HG03103 (cell line): ENCODE results near the gene CPA4.
"Not testable (repeated sequence)": the region's sequence is repeated elsewhere in the genome, so short reads cannot be mapped to it uniquely, and the experiment has no call there.

Experiments used
- ATAC-seq: cut with Tn5 transposase; IDR thresholded peaks from one replicate; pipeline ENCODE4 v1.9.1; 2021; ENCODE audit warnings: low read depth; ENCODE audit not compliant: unreplicated experiment

The CPA4 gene, protein sequence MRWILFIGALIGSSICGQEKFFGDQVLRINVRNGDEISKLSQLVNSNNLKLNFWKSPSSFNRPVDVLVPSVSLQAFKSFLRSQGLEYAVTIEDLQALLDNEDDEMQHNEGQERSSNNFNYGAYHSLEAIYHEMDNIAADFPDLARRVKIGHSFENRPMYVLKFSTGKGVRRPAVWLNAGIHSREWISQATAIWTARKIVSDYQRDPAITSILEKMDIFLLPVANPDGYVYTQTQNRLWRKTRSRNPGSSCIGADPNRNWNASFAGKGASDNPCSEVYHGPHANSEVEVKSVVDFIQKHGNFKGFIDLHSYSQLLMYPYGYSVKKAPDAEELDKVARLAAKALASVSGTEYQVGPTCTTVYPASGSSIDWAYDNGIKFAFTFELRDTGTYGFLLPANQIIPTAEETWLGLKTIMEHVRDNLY

DNA sequence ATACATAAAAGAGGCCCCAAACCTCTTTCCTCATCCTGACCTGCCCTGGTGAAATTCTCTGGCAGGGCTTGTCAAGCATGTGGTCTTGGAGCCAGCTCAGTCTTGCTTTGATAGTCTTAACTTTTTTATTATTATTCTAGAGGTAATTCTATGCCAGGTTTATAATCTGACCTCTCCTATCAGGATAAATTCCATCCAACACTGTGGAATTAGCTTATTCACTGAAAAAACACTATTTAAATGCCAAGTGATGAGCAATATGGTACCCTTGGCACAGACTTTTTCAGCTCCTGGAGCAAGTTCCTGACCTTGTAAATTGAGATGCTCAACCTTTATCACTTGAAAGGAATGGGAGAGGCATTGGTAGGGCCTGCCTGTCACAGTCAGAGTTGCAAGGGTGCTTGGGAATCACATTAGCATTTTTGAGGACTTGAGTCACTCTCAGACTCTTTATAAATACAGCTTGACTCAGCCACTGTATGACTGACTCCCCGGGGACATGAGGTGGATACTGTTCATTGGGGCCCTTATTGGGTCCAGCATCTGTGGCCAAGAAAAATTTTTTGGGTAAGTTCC lies at the start of gene CPA4:
Gene CPA4 (plus strand): TSS at position 480 of the 576 bp plus-strand sequence. CDS start 20 bp downstream, at position 500.
- ATAC-seq = no peak

DNA sequence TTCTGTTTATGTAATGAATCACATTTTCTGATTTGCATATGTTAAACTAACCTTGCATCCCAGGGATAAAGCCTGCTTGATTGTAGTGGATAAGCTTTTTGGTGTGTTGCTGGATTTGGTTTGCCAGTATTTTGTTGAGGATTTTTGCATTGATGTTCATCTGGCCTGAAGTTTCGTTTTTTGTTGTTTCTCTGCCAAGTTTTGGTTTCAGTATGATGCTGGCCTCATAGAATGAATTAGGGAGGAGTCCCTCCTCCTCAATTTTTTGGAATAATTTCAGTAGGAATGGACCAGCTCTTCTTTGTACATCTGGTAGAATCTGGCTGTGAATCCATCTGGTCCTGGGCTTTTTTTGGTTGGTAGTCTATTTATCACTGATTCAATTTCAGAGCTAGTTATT lies 49.5 kb upstream of the CPA4 start:
- not testable (repeated sequence) for ATAC-seq

DNA sequence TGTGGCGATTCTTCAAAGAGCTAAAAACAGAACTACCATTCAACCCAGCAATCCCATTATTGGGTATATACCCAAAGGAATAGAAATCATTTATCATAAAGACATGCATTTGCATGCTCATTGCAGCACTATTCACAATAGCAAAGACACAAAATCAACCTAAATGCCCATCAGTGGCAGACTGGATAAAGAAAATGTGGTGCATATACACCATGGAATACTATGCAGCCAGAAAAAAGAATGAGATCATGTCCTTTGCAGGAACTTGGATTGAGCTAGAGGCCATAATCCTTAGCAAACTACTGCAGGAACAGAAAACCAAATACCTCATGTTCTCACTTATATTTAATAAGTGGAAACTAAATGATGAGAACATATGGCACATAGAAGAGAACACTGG lies 46.5 kb upstream of the CPA4 start:
- ATAC-seq = not testable (repeated sequence)

DNA sequence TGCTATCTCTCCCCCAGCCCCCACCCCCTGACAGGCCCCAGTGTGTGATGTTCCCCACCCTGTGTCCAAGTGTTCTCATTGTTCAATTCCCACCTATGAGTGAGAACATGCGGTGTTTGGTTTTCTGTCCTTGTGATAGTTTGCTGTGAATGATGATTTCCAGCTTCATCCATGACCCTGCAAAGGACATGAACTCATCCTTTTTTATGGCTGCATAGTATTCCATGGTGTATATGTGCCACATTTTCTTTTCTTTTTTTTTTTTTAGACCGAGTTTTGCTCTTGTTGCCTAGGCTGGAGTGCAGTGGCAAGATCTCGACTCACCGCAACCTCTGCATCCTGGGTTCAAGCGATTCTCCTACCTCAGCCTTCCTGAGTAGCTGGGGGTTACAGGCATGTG lies 44.1 kb upstream of the CPA4 start:
- ATAC-seq = not testable (repeated sequence)

DNA sequence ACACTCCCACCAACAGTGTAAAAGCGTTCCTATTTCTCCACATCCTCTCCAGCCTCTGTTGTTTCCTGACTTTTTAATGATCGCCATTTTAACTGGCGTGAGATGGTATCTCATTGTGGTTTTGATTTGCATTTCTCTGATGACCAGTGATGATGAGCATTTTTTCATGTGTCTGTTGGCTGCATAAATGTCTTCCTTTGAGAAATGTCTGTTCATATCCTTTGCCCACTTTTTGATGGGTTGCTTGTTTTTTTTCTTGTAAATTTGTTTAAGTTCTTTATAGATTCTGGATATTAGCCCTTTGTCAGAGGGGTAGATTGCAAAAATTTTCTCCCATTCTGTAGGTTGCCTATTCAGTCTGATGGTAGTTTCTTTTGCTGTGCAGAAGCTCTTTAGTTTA lies 43.3 kb upstream of the CPA4 start:
- ATAC-seq = not testable (repeated sequence)

DNA sequence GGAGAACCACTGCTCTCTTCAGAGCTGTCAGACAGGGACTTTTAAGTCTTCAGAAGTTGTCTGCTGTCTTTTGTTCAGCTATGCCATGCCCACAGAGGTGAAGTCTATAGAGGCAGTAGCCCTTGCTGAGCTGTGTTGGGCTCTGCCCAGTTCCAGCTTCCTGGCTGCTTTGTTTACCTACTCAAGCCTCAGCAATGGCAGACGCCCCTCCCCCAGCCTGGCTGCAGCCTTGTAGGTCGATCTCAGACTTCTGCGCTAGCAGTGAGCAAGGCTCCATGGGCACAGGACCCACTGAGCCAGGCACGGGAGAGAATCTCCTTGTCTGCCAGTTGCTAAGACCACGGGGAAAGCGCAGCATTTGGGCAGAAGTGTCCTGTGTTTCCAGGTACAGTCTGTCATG lies 38.4 kb upstream of the CPA4 start:
- ATAC-seq = no peak

DNA sequence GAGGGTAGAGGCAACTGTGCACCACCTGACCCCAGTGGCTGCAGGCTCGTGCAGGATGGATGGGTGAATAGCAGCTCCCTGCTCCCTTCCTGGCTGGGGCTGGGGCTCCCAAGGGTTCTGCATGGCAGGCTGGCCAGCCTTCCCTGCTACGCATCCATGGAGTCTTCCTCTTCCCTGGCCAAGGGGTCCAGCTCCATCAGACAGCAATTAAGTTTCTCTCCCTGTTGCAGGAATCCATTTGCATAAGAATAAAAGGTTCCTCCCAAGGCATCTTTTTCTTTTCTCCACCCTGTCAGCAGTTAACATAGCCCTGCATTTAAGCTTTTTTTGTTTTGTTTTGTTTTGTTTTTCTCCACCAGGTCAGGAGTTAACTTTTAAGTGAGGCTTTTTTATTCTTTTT lies 36.3 kb upstream of the CPA4 start:
- no peak for ATAC-seq

DNA sequence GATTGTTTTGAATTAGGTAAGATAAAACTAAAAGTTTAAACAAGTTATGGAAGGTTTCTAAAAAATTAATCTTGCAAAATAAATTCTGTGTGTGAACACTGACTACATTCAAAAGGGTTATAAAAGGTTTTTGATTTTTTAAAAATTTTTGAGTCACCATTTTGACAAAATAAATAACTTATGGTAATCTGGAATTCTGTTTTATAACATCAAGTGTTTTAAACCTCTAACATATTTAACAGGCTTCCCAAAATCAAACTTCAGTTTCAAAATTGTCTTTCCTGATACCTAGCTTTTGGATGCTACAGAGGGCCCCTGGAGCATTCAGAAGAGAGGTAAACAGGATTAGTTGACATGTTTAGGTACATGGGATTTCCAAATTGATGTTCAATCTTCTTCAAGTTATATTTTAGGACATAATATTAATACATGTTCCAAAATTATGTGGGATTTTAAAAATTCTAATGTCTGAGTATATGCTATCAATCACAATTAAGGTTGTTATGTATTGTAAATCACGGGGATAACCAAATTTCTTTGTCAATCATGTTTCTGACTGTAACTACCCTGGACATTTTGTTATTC lies 34.4 kb upstream of the CPA4 start:
- no peak for ATAC-seq

DNA sequence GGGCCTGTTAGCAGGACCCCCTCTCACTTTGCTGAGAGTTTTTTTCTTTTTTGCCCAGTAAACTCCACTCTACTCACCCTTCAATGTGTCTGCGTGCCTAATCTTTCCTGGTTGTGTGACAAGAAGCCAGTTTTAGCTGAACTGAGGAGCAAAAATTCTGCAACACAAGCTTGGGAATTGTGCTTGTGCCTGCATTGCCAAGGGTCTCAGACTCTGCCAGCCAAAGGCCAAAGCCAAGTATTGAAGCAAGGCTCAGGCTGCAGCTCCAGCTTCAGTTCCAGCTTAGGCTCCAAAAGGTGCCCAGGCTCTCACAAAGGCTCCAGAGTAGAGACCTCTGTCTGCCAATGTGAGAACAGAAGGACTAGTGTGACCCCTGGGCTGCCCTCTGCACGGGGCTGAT lies 30.5 kb upstream of the CPA4 start:
- no peak for ATAC-seq

DNA sequence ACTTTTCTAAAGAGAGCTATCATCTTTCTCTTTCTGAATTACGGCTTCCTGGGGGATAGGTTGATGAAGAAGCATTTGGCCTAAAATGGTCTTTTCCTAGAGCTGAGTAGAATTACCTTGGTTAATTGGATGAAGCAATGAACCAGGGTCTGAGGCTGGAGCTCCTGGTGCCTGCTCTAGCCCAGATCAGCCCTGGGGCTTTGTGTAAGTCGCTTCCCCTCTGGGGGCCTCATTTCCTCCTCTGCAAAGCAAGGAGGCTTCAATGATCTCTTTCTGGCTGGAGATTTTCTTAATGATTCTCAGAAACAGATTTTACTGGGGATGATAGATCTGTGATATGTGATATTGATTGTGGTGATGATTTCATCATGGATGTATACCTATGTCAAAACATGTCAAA lies 29.8 kb upstream of the CPA4 start:
- no peak for ATAC-seq

DNA sequence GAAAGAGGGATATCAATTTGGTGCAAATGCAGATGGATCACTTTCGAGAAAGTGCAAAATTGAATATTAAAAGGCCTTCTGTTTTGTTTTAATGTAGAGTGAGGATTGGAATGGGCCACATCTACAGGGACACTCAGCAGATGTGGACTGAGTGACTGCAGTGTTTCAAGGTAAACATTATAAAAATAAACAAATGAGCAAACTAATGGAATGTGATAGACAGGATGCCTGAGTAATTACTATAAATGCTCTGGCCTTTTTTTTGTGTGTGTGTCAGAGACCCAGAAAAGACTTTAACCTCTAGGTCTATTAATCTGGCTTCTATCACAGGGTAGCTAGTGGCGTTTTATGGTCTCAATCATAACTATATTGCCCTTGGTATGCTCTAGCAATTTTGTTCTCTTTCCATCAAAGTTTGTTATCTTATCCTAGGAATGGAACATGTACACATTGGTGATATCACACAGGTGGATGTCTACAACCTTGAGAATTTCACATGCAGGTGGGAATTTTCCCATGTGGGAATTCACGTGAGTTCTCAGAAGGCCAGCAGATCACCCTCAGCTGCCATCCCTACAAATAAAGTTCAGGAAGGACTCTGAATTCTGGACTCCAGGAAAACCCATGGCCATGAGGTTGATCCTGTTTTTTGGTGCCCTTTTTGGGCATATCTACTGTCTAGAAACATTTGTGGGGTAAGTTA lies 26.6 kb upstream of the CPA4 start, which contains the start of gene CPA2:
Gene CPA2 (plus strand): TSS at position 606 of the 703 bp plus-strand sequence. CDS start 19 bp downstream, at position 625.
- ATAC-seq = no peak

DNA sequence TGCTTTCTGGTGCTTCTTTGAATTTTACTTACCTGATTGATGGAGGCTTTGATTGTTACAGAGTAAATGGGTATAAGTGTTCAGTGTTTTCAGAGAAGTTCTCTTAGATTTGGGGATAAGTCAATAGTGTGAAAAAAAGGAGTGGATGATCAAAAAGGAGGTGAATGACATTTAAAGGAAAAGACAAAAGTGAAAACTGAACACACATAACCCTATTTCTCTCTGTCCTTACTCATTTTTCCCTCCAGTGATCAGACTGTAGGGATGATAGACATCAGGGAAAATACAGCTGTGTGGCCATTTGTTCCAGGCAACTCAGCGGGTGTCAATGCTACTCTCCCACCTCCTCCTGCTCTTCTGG lies 26.0 kb upstream of the CPA4 start:
- no peak for ATAC-seq

DNA sequence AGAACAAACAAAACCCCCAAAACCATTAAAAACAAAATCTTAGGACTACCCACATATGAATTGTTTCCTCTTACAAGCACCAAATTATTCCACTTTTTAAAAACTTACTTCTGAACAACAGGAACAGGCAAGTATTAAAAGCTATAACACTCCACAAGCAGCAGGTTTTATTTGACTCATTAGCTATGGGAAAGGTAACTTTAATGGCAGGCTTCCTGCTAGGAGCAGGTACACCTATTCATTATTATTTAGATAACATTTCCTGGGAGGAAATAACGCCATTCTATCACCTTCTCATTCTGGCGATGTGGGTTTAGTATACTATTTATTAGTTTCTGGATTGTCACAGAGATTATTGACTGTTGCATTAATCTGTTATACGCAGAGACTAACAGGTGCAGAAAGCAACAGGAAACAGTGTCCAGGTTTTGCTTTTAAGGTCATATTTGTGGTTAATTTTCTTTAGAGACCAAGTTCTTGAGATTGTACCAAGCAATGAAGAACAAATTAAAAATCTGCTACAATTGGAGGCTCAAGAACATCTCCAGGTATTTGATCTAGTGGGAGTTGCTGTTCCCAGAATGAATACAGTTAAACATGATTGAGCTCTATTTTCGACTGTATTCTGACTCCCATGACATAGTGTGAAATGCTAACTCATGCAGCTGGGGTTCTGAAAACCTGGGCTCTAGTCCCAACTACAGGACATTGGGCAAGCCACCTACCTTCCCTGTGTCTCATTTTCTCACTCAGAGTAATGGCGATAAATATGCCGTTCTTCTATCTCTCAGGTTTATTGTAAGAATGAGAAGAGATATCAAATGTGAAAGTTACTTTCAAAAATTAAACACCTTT lies 24.3 kb upstream of the CPA4 start:
- no peak for ATAC-seq

DNA sequence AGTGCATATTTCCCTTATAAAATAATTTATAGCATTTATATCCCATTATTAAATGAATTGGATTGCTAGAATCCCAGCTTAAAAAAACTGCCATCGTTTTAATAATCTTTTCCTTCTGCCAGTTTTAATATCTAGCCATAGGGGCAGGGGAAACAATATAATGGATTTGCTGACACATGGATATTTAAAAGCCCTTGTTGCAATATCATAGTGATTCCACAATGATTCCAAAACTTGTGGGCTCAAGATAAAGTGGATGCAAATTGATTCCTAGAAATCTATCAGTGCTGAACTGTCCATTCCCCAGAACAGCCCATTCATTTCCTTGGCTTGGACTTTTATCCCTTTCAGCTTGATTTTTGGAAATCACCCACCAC lies 23.7 kb upstream of the CPA4 start:
- ATAC-seq = no peak

DNA sequence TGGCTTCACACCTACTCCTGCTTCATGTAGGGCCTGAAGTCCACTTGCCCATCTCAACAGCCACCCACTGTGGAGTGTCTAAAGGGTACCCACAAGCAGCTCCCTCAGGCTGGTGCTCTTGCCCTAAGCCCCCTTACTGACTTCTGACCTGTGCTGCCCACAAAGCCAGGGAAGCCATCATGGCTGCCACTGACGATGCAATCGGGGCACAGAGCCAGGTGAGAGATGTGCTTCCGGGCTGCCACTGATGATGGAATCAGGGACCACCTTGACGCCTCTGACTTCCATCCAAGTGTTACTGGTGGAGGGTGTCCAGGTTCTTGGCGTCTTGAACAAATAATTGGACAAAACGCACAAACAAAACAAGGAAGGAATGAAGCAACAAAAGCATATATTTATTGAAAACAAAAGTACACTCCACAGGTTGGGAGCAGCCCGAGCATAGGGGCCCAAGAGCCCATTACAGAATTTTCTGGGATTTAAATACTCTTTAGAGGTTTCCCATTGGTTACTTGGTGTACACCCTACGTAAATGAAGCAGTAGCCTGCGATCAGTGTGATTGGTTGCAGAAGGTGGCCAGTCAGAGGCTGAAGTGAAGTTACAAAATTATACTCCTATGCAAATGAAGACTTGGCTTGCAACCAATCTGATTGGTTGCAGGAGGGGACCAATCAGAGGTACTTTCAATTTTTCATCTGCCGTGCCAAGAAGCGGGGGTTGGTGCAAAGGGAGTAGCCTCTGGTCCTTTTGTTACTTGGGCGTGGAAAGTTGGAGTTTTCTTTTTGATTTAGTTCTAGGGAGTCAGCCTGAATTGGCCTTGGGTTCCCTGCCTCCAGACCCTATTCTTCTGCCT lies 21.8 kb upstream of the CPA4 start:
- ATAC-seq = no peak

DNA sequence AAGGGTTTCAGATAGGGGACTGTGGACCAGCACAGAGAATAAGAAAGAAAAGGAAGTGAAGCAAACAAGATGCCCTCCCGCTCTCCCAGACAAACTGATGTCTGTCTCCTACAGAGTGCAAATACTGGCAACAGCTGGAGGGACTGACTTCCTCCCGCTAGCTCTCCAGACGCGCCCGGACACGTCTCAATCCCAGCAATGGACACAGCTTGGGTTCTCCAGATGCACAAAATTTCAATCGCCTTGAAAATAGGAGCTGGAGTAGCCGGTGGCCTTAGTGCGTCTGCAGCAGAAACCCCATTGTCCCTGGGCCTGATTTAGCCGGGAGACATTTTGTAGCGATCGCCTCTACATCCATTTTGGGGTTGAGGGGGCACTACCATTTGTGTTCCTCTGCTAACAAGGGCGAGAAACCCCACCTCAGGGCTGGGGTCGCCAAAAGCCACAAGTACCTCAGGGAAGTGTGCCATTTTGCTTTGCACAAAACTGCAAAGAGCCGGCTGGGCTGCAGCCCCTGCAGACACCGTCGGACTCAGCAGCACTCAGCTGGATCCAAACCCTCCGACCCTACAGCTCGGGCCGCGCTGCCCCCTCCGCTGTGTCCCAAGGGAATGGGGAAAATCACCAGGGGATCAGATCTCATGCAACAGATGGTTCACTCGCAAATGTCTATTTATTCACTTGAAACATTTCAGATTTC lies 20.4 kb upstream of the CPA4 start:
- no peak for ATAC-seq

DNA sequence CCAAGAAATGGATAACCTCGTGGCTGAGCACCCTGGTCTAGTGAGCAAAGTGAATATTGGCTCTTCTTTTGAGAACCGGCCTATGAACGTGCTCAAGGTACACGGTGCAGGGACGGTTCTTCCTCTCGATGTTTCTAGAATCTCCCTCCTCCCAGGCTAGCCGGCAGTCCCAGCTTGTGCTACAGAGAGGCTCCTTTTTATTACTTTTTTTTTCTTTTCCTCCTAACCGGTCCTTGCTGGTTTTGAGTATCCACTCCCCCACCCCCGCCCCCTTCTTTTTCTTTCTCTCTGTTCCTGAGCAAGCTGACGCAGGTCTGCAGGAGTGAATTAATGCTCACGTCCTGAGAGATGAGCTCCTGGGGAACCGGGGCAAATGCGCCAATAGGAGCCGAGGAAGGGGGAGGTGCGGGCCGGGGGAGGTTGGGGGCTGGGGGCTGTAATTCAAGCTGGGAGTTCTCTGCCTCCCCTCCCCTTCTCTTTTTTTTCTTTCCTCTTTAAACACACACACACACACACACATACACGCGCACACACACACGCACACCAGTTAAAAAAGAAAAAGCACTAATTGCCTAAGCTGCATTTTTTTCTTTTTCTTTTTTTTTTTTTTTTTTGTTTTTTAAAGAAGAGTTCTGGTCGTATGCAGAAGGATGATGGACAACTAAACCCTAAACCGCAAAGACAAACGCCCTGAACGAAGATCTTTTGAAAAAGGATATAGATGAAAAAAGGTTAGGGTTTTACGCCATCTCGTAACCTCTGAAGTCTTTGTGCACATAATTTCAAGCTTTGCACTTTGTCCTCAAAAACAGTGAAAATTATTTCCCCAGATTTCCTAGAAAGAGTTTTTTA lies 19.7 kb upstream of the CPA4 start:
- no peak for ATAC-seq

DNA sequence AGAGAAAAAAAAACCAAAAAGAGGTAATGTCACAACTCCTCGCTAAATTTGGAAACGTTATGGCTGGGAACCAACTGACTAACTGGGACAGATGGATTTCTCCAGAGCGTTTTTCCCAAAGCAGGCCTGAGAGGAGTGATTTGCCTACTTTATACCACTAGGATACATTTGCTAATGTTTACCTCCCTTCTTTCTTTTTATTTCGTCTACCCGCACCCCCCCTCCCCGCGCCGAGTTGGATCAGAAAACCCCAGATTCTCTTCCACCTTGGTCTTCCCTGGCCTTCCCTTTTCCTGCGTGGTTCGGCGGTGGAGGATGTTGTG lies 19.1 kb upstream of the CPA4 start:
- ATAC-seq = no peak
